GM19468 (cell line): ENCODE measurements around the gene JTB.

Experiments
- ATAC-seq: cut with Tn5 transposase; IDR thresholded peaks from one replicate; pipeline ENCODE4 v1.9.1; 2021; ENCODE audit warnings: mild to moderate bottlenecking, moderate library complexity, moderate number of reproducible peaks; ENCODE audit not compliant: unreplicated experiment; ENCODE audit errors: extremely low read depth

JTB gene

GRCh38 chr1:153957744-153958110, 19.7 kb downstream of the JTB start:
- no peak for ATAC-seq

- ATAC-seq, result no peak
Measured at GRCh38 chr1:153956997-153957715, 20.3 kb downstream of the JTB start.

DNA sequence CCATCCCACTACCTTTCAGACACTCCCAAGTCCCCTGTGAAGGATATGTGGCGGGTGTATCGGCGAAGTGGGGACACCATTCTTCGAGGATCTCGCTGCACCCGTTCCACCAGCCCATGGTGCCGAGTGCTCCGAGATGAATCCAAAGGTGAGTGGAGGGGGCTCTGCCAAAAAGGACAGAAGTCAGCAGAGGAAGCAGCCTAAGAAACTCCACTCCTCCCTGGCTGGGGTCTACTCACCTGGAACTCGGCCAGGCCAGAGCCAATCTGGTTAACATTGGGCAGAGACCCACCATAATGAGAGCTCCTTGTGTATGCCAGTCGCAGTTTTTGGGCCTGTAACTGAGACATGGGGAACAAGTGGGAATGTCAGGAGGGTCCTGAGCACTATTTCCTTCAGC, 22.6 kb downstream of the JTB start:
- ATAC-seq, result no peak

GRCh38 chr1:153953859-153954365, 23.6 kb downstream of the JTB start:
- ATAC-seq, result no peak

DNA sequence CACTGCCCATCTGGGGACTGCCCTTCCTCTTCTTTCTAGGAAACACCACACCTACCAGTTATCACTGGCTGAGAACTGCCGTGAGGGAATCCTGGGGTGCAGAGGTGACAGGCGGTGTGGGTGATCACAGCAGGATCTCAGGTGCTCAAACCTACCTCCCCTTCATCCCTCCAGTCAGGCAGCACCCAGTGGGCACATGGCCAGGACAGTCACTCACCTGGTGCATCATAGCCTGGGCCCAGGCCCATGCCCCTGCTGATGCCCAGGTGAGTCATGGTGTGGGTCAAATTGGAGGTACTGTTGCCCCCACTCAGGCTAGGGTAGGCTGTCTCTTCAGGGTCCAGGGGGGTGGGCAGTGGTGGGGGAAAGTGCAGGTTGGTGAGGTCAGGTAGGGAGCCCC, 25.7 kb downstream of the JTB start:
- ATAC-seq, result no peak

DNA sequence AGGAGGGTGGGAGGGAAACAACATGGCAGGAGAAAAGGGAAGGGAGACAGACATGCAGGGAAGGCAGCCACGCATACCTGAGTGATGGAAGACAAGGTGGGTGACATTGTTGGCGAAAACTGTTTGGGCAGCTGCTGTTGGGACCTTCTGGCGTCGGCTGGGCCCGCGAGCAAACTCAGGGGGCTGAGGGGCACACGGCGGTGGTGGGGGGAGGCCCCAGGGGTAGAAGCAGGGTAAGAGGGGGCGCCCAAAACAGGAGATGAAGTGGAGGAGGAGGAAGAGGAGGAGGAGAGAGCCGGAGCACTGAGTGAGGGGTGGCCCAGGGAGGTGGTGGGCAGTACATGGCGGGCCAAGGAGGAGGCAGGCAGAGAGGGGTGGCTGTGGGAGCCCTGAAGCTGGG, 26.3 kb downstream of the JTB start:
- ATAC-seq, result no peak

DNA sequence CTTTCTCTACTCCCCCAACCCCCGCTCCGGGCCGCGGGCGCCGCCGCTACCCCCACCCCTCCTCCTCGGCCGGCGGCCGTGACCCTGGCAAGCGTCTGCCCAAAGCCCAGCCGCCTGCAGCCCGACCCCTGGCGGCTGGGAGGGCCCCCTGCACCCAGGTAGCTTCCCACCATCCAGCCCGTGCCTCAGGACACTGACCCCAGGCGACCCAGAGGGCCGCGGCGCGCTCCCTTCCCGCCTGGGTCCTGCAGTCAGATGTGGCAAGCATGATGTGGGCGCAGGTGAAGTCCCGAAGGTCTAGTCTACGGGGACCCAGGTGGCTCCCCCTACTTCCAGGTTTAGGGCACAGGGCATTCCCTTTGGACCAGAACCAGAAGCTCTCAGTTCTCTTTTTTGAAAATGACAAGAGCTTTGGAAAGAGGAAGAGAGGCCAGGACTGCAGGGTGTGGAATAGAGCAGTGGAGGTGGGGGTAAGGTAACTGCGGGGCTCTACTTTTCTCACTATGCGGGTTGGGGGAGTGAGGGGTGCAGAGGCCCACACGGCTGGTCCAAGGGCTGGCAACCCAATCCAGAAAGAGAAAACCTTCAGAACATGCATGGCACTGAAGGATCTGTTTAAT, 30.7 kb downstream of the JTB start, which contains the start of gene DENND4B:
Gene DENND4B, minus strand, starts transcription at position 97 of the 620 bp plus-strand sequence. CDS start 2,344 bp downstream, outside the sequence.
- ATAC-seq, result peak; percentile 30

DNA sequence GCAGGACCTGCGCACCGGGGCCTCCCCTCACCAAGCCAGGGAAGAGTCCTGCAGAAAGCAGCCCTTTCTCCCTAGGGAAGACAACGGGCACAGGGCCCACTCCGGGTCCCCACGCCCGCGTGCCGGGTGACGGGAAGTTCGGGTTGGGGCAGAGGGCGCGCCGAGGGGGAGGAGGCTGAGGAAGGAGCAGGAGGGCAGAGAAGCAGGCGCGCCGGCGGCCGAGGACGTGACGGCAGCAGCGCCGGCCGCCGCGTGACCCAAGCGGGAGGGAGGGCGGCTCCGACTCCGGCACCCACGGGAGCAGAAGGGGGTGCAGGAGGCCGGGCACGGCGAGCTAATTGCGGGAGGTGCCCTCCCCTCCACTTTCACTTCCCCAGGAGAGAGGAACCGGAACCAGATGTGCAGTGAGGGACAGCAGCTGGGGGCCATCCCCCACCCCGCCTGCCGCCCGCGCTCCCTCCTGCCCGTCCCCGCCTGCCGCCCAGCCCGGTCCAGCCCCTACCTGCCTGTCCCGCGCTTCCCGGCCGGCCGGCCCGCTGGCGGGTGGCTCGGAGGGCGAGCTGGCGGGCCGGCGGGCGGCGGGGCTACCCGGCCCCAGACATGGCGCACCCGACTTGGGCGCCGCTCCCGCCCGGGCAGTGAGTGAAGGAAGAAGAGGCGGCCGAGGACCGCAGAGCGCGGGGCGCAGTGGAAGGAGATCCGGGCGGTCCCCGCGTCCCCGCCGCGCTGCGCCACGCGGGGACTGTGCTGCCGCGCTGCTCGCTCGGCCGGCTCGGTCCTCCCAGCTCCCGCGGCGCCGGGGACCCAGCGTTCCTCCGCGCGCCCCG, 31.5 kb downstream of the JTB start:
- ATAC-seq, result peak; percentile 56

DNA sequence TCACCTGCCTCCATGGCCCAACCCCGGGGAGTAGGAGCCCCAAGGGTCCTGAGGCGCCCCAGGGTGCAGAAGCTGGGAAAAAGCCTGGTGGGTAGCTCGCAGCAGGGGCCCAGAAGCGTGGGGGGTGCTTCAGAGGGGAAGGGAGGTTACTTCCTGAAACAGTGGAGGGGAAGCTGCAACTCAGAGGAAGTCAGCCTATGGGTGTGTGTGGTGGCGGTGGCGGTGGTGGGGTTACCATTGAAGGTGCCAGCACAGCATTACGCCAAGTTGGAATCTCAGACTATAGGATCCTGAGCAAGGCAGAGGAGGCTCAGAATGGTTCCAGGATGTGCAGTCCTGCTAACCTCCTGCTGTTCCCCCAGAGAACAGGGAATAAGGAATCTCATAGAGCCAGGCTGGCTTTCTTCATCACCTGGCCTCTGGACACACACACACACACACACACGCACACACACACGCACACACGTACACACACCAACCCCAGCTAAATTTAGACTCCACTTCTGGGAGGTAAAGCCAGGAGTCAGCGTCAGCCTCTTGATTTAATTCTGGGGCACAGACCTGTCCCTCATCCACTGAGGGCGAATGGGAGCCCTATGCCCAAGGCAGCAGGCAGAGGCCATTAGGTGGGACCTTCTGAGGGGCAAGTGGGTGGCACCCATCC, 32.2 kb downstream of the JTB start:
- ATAC-seq, result no peak

GRCh38 chr1:153944827-153945117, 32.7 kb downstream of the JTB start:
- ATAC-seq, result no peak

DNA sequence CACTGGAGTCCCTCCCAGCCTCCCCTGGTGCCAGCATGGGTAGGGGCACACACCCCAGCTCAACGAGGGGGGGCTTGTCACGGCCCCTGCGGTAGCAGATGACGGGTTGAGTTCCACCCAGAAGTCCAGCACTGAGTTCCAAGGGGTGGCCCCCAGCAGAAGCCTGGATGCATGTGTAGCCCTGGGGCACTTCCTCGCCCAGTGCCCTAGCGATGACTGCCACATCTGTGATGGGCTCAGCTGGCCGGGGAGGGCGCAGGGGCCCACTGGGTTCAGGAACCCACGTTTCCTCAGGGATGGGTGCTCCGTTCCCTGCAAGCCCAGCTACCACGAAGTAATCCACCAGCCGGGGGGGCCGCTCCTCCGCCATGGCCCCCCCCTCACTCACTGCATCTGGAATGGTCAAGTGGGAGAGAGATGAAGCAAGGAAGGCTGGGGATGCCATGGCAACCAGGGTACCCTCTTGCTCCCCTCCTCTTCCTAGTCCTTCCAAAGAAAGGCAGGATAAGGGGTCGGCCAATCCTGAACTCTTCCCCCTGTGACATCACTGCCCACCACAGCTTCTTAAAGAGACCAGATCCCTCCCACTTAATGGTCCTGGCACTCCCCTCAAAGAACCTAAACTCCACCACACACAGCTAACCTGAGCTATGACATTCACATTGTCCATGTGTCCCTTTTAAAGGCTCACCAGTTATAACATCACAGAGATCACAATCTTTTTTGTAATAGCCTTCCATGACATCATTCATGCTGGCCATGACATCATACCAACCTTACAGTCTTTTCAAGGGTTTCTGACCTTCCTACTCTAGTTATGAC, 33.3 kb downstream of the JTB start:
- ATAC-seq, result no peak

DNA sequence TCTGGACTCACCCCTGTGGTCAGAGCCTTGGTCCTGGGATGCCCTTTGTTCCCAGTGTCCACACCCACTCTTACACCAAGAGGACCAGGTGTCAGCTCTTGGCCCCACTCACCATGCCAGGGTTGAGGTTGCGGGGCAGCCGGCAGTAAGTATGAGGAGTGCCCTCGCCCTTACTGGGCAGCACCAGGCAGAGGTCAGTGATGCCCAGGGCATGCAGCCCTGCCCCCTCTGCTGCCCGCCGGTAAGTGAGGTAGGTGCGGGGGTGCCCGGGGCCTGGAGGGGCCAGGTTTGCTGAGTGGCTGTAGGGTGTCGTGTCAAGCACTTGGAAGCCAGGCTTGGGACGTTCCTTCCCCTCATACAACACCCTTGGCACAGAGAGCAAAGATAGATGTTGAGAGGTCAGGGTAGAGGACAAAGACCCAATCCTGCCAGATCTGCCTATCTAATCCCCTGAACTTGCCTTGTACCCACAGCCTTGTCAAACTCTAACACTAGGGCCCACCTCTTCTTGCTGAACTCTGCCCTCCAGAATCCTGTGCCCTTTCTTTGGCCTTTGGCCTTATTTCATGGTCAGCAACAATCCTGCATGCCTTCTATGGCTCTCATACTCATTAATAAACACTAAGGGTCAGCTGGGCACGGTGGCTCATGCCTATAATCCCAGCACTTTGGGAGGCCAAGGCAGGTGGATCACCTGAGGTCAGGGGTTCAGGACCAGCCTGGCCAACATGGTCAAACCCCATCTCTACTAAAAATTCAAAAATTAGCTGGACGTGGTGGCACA, 34.5 kb downstream of the JTB start:
- no peak for ATAC-seq

DNA sequence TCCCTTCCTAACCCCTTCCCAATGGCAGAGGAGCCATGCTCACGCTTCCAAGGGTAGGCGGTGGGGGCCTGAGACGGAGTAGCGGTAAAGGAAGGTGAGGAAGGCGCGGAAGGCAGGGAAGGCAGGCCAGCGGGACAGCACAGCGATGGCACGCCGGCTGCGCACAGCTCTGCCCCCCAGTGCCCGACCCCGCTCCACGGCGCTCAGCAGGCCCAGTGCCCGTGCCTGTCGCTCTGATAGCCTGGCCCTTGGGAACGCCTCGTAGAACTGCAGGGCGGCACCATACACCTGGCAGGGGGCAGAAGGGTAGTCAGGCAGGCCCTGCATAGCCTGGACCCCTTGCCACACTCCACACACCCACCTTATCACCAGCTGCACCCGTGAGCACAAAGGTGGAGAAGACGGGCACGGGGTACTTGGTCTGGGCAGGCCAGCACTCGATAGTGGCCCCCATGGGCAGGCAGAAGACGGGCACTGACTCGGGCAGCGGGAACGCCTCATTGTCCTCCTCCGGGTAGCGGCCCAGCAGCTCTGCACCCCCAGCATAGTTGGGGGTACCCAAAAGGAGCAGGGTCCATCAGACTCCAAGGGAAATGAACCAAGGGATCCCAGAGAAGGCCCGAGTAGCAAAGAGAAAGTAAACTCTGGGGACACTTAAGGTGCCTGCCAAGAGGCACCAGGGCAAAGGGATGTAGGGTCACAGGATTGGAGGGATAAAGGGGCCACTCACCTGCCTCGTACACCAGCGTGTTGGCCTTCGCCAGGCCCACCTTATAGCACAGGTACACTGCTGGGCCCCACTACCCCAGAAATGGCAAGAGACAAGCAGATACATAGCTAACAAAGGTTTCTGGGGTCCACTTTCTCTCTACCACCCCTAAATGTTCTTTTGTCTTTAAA, 35.4 kb downstream of the JTB start:
- ATAC-seq, result no peak

DNA sequence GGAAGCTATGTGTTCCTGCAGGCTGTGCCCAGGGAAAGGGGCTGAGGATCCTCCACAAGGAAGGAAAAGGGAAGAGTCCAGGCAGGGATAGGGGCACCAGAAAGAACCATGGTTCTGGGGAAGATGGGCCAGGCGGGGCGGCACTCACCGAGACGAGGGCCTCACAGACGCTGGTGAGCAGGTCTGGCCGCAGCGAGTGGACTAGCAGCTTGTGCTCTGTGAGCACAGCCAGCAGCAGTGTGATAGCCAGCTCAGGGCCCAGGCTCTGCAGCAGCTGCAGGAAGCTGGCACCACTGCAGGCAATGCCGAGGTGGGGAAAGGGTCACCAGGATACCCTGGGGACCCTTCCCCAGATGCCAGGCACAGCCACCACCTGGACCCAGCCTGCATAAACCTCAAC, 36.7 kb downstream of the JTB start:
- ATAC-seq, result no peak

DNA sequence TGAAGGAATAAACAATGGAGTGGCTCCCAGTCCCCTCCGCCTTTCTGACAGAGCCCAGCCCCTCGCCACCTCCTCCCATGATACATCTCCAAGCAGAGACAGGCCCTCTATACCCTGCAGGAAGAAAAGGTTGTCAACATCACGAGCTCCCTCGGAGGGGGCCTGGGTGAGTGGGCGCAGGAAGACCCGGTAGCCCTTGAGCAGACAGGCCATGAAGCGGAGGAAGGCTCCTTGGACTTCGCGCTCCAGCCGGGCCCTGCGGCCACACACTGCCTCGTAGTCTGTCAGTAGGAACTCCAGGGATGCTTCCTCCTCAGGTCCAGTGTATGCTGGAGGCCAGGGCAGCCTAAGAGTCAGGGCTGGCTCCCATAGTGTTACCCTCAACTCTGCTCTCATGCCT, 38.0 kb downstream of the JTB start:
- no peak for ATAC-seq

DNA sequence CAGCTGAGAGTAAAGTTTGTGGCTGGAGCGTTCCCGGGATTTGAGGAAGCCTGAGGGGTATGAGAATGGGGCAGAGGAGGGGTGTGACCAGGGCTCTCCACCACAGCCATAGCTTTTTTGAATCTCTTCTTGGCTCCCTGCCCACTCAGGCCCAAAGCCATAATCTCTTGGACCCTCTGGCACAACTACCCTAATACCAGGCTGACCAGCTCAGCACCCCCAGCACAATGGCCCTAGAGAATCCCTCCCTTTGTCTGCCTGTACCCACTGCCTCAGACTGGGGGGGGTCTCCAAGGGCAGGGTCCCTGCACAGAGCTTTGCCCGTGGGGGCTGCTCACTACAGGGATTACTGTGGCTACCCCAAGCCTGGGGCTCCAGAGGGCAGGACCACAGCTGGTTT, 38.5 kb downstream of the JTB start:
- no peak for ATAC-seq

DNA sequence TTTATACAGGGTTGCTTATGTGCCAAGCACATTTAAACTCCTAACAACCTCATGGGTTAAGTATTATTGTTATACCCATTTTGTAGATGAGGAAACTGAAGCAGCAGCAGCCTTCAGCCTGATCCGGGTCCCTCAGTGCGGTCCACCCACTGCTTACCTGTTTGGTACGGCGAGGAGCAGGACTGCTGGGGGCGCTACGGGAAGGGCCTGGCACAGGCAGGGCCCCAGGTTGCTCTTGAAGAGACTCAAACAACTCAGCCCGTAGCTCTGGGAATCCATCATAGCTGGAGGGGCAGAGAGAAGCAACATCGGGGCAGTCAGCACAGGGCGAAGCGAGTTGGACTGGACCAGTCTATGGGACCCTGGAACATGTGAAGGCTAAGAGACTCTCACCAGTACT, 40.1 kb downstream of the JTB start:
- no peak for ATAC-seq
